Testis (tissue), 3 donors: Measurements from ENCODE around the gene ADAMTS14. TPM values are rescaled to one million over a fixed set of nuclear protein-coding genes. Genes with fewer than 3 reads are reported as not detected.

Source experiments
- DNase-seq: peaks from one replicate; pipeline ENCODE4 v3.0.0-alpha.2; 2019
- H3K27ac ChIP-seq, 2 donors: fragments of 200-600 bp; sonication (generic); one replicate each; pipeline ENCODE4 v1.5.1; 2019
- H3K27me3 ChIP-seq: fragments of 200-600 bp; sonication (generic); one replicate; pipeline ENCODE4 v1.5.1; 2019
- H3K36me3 ChIP-seq: fragments of 200-600 bp; sonication (generic); one replicate; pipeline ENCODE4 v1.5.1; 2017; ENCODE audit warnings: low read depth; ENCODE audit errors: missing control alignments
- H3K4me1 ChIP-seq: fragments of 200-600 bp; sonication (generic); one replicate; pipeline ENCODE4 v1.5.1; 2019
- H3K4me3 ChIP-seq, 2 donors: fragments of 200-600 bp; sonication (generic); one replicate each; pipeline ENCODE4 v1.5.1; 2017 to 2019
- H3K9me3 ChIP-seq: fragments of 200-600 bp; sonication (generic); one replicate; pipeline ENCODE4 v1.5.1; 2017
- CTCF ChIP-seq, 3 experiments: fragments of 450-650 bp in 2 of 3; fragments of 200-600 bp in 1 of 3; sonication (generic) in 1 of 3; IDR thresholded peaks; one replicate each; pipeline ENCODE4 v1.5.1; 2016 to 2019; ENCODE audit warnings: antibody characterized with exemption in 3 of 3, mild to moderate bottlenecking in 2 of 3, moderate library complexity in 1 of 3
- POLR2A ChIP-seq: fragments of 450-650 bp; IDR thresholded peaks from one replicate; pipeline ENCODE4 v1.6.1; 2017; ENCODE audit warnings: antibody characterized with exemption, mild to moderate bottlenecking, moderate library complexity
- WGBS, 2 donors: methylation state at CpG; one replicate each; pipeline ENCODE4 v1.1.5; 2018; 5-methylcytosine and 5-hydroxymethylcytosine counted together
- intact Hi-C: fragments of 100-400 bp; cut with DNase I; formaldehyde crosslinking; loops from one replicate; pipeline ENCODE4 v1.15.1; 2023; ENCODE audit warnings: low total_unique reads
- polyA plus RNA-seq: library from polyadenylated mRNA; stranded (reverse); fragments of 350-450 nt; fragmentation: Illumina TruSeq; extraction: RNeasy Lipid Tissue Mini Kit (QIAGEN cat#74804); gene quantifications from one replicate; pipeline ENCODE4 v1.2.3, GENCODE V29; 2014; ENCODE audit warnings: low read depth, low replicate concordance; ENCODE audit not compliant: insufficient read depth
- total RNA-seq, 2 donors: library from RNA; depleted of rRNA; stranded (reverse); fragments of >200 nt; gene quantifications; one replicate each; pipeline ENCODE4 v1.2.3, GENCODE V29; 2016

ADAMTS14 gene
- total and polyA plus RNA-seq, 3 donors from 2014 or later, result 0.63 to 0.93 (median 0.90) TPM

GRCh38 chr10:70678757-70679489, 6.6 kb downstream of the ADAMTS14 start:
- WGBS, 2 donors, result 93 to 100% methylated on average over 3 of the region's 3 CpGs
- Histone ChIP-seq H3K27ac (no peak overlapping the region), H3K27me3 (no peaks in the 10 kb centered on the region), H3K36me3 (no peaks in the 10 kb centered on the region), H3K4me3 (no peak overlapping the region), H3K4me1 (peaks cover 18% of the 10 kb centered on the region), H3K9me3 (no peaks in the 10 kb centered on the region)
- TF ChIP-seq POLR2A, result no peak
- no peak for TF ChIP-seq CTCF (IDR thresholded peaks at IDR 0.05)
- DNase-seq, result no peak
- intact Hi-C loops, result no loop called here

- Histone ChIP-seq H3K9me3 (no peaks in the 10 kb centered on the region), H3K27me3 (no peaks in the 10 kb centered on the region), H3K4me3 (no peak overlapping the region), H3K36me3 (no peaks in the 10 kb centered on the region), H3K4me1 (peaks cover 20% of the 10 kb centered on the region), H3K27ac (no peak overlapping the region)
- no peak for DNase-seq
- 78 to 86% methylated on average over 3 to 10 of the region's 10 CpGs for WGBS, 2 donors
- TF ChIP-seq POLR2A (no peak), CTCF (IDR thresholded peaks at IDR 0.05) (no peak)
- intact Hi-C loops, result no loop called here
Measured at GRCh38 chr10:70679498-70679897, 7.2 kb downstream of the ADAMTS14 start.

- no peak for DNase-seq
- Histone ChIP-seq H3K9me3 (no peaks in the 10 kb centered on the region), H3K4me3 (no peak overlapping the region), H3K27ac (no peak overlapping the region), H3K36me3 (no peaks in the 10 kb centered on the region), H3K4me1 (peaks cover 29% of the 10 kb centered on the region), H3K27me3 (no peaks in the 10 kb centered on the region)
- intact Hi-C loops, result no loop called here
- no peak for TF ChIP-seq CTCF (IDR thresholded peaks at IDR 0.05)
- TF ChIP-seq POLR2A, result no peak
- 76 to 80% methylated on average over 8 to 11 of the region's 11 CpGs for WGBS, 2 donors
Measured at GRCh38 chr10:70680899-70681730, 8.8 kb downstream of the ADAMTS14 start.

- intact Hi-C loops, result no loop called here
Measured at GRCh38 chr10:70681731-70682005, 9.4 kb downstream of the ADAMTS14 start.

More at GRCh38 chr10:70681731-70682005, 9.4 kb downstream of the ADAMTS14 start:
- Histone ChIP-seq H3K4me1 (peaks cover 29% of the 10 kb centered on the region), H3K27me3 (no peaks in the 10 kb centered on the region), H3K27ac (no peak overlapping the region), H3K9me3 (no peaks in the 10 kb centered on the region), H3K4me3 (no peak overlapping the region), H3K36me3 (no peaks in the 10 kb centered on the region)
- 76 to 94% methylated on average over 2 of the region's 2 CpGs for WGBS, 2 donors
- TF ChIP-seq POLR2A (no peak), CTCF (IDR thresholded peaks at IDR 0.05) (no peak)
- DNase-seq, result no peak
